Trophoblast cell (in vitro differentiated cells and primary cell): ENCODE measurements around the gene RERG.
"Not testable (repeated sequence)": the region's sequence is repeated elsewhere in the genome, so short reads cannot be mapped to it uniquely, and the experiment has no call there.

ENCODE experiments used
- DNase-seq, 2 donors: peaks; one replicate each; pipeline ENCODE4 v3.0.0-alpha.2; 2016
- H2AFZ ChIP-seq: 2 replicates; pipeline ENCODE4 v1.6.1; 2013; ENCODE audit warnings: low read length, moderate library complexity, mild to moderate bottlenecking; ENCODE audit not compliant: insufficient read depth, poor library complexity
- H2AK5ac ChIP-seq: 2 replicates; pipeline ENCODE4 v1.6.1; 2013; ENCODE audit warnings: mild to moderate bottlenecking, low read length
- H2BK120ac ChIP-seq: 2 replicates; pipeline ENCODE4 v1.6.1; 2013; ENCODE audit warnings: low read length, mild to moderate bottlenecking, moderate library complexity; ENCODE audit not compliant: insufficient read depth, poor library complexity
- H2BK12ac ChIP-seq: 2 replicates; pipeline ENCODE4 v1.6.1; 2013; ENCODE audit warnings: mild to moderate bottlenecking, low read length, moderate library complexity
- H2BK5ac ChIP-seq: 2 replicates; pipeline ENCODE4 v1.6.1; 2013; ENCODE audit warnings: low read length, low read depth, moderate library complexity, mild to moderate bottlenecking; ENCODE audit not compliant: poor library complexity
- H3K14ac ChIP-seq: 2 replicates; pipeline ENCODE4 v1.6.1; 2013; ENCODE audit warnings: mild to moderate bottlenecking, low read length
- H3K18ac ChIP-seq: 2 replicates; pipeline ENCODE4 v1.6.1; 2013; ENCODE audit warnings: mild to moderate bottlenecking, low read length
- H3K23ac ChIP-seq: 2 replicates; pipeline ENCODE4 v1.6.1; 2013; ENCODE audit warnings: low read length
- H3K27ac ChIP-seq: 2 replicates; pipeline ENCODE4 v1.5.1; 2013; ENCODE audit warnings: low read depth, mild to moderate bottlenecking, inconsistent platforms, low read length, moderate library complexity
- H3K27me3 ChIP-seq: 2 replicates; pipeline ENCODE4 v1.6.1; 2013; ENCODE audit warnings: inconsistent platforms, mild to moderate bottlenecking, low read length, moderate library complexity; ENCODE audit not compliant: insufficient read depth
- H3K36me3 ChIP-seq, 2 experiments: 1 replicate in 1 of 2; 2 replicates in 1 of 2; pipeline ENCODE4 v1.6.1; 2013; ENCODE audit warnings: low read length in 2 of 2, mild to moderate bottlenecking in 2 of 2, moderate library complexity in 1 of 2; ENCODE audit not compliant: insufficient read depth in 2 of 2, control insufficient read depth in 1 of 2
- H3K4ac ChIP-seq: 2 replicates; pipeline ENCODE4 v1.6.1; 2013; ENCODE audit warnings: low read depth, mild to moderate bottlenecking, low read length, moderate library complexity
- H3K4me1 ChIP-seq, 2 experiments: 1 replicate in 1 of 2; 2 replicates in 1 of 2; pipeline ENCODE4 v1.6.1; 2013; ENCODE audit warnings: low read length in 2 of 2, mild to moderate bottlenecking in 2 of 2, moderate library complexity in 1 of 2; ENCODE audit not compliant: insufficient read depth in 2 of 2, control insufficient read depth in 1 of 2
- H3K4me2 ChIP-seq: 2 replicates; pipeline ENCODE4 v1.6.1; 2013; ENCODE audit warnings: inconsistent platforms, mild to moderate bottlenecking, low read length, moderate library complexity
- H3K4me3 ChIP-seq: 2 replicates; pipeline ENCODE4 v1.5.1; 2013; ENCODE audit warnings: mild to moderate bottlenecking, low read depth, low read length, inconsistent platforms
- H3K79me1 ChIP-seq: one replicate; pipeline ENCODE4 v1.6.1; 2013; ENCODE audit warnings: low read length
- H3K79me2 ChIP-seq: 2 replicates; pipeline ENCODE4 v1.6.1; 2013; ENCODE audit warnings: low read length, mild to moderate bottlenecking; ENCODE audit not compliant: control insufficient read depth, insufficient read depth, poor library complexity
- H3K9ac ChIP-seq: 2 replicates; pipeline ENCODE4 v1.6.1; 2013; ENCODE audit warnings: mild to moderate bottlenecking, low read length
- H3K9me3 ChIP-seq: 2 replicates; pipeline ENCODE4 v1.6.1; 2013; ENCODE audit warnings: low read depth, mild to moderate bottlenecking, control low read depth, inconsistent platforms, low read length; ENCODE audit not compliant: insufficient read depth
- H4K12ac ChIP-seq: 2 replicates; pipeline ENCODE4 v1.6.1; 2013; ENCODE audit warnings: low read depth, mild to moderate bottlenecking, low read length, moderate library complexity
- H4K8ac ChIP-seq: 2 replicates; pipeline ENCODE4 v1.6.1; 2013; ENCODE audit warnings: low read depth, mild to moderate bottlenecking, low read length, moderate library complexity
- H4K91ac ChIP-seq: one replicate; pipeline ENCODE4 v1.6.1; 2013; ENCODE audit warnings: low read depth, mild to moderate bottlenecking, low read length, moderate library complexity
- WGBS: extraction: QIAGEN DNeasy Blood & Tissue Kit; methylation state at CpG from one replicate; pipeline ENCODE4 v1.1.7; 2013; ENCODE audit warnings: missing lambda C conversion rate; ENCODE audit not compliant: insufficient read length, insufficient coverage; ENCODE audit errors: extremely low coverage; 5-methylcytosine and 5-hydroxymethylcytosine counted together

RERG gene

DNA sequence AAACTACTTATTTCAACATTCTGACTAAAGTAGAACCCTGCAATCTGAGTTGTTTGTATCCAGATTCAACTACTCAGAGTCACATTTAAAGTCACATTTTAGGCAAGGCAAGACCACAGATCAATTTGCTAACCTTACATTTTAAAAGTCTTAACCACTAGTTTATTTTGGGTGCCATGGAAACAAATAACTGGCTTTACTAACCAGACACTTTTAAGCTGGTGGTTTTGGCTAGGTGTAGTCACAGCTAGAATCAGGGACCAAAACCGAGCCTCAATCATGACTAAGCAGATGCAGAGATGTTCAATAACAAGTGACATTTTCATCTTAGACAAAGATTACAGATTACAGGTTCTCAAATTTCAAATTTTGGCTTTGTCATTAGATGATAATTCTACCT is 133.1 kb downstream of the RERG start:
- Histone ChIP-seq H3K9ac (no peak overlapping the region), H2BK5ac (no peak overlapping the region), H3K9me3 (no peaks in the 10 kb centered on the region), H4K91ac (no peak overlapping the region), H2AK5ac (no peak overlapping the region), H3K4me1 (no peaks in the 10 kb centered on the region), H3K79me2 (no peaks in the 10 kb centered on the region), H3K4ac (no peak overlapping the region), H3K14ac (no peak overlapping the region), H3K18ac (no peak overlapping the region), H2BK120ac (no peak overlapping the region), H3K27ac (no peak overlapping the region), H3K4me3 (no peak overlapping the region), H3K36me3 (no peaks in the 10 kb centered on the region), H4K12ac (no peak overlapping the region), H2BK12ac (no peak overlapping the region), H3K27me3 (no peaks in the 10 kb centered on the region), H4K8ac (no peak overlapping the region), H3K4me2 (no peak overlapping the region), H3K79me1 (no peaks in the 10 kb centered on the region), H3K23ac (no peak overlapping the region), H2AFZ (no peak overlapping the region)
- no peak for DNase-seq
- no CpG with 5 or more reads among the region's 1 CpG for WGBS

GRCh38 chr12:15077751-15078150 is 143.5 kb downstream of the RERG start:
- H3K36me3 ChIP-seq, H3K79me1 ChIP-seq, H3K27me3 ChIP-seq, H3K9me3 ChIP-seq, H2BK5ac ChIP-seq, H4K12ac ChIP-seq, H2AFZ ChIP-seq, H3K9ac ChIP-seq, H2AK5ac ChIP-seq, H4K91ac ChIP-seq, H3K14ac ChIP-seq, H3K4ac ChIP-seq, H3K4me3 ChIP-seq, H3K23ac ChIP-seq, H3K4me1 ChIP-seq, H2BK120ac ChIP-seq, H4K8ac ChIP-seq, H3K4me2 ChIP-seq, H3K27ac ChIP-seq, H3K18ac ChIP-seq, H3K79me2 ChIP-seq, DNase-seq, H2BK12ac ChIP-seq: not testable (repeated sequence)
- WGBS, result no CpG with 5 or more reads among the region's 2 CpGs

DNA sequence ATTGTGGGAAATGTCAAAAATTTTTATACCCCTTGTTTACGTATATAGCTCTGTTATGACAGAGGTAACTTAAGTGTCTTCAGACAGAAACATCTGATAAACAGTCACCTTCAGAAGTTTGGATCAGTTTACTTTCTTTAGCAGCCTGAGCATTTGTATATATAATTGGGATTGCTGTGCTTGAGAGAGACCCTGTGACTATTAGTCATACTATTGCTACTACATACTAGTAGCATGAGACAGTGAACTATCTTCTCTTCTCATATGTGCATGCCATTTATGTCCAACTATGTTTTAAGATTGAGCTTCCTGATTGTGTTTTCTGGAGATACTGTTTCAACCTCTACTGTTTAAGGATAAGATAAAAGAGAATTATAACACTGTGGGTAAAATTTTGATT is 146.9 kb downstream of the RERG start:
- no CpG with 5 or more reads among the region's 1 CpG for WGBS
- H2AK5ac ChIP-seq, result no peak overlapping the region

DNA sequence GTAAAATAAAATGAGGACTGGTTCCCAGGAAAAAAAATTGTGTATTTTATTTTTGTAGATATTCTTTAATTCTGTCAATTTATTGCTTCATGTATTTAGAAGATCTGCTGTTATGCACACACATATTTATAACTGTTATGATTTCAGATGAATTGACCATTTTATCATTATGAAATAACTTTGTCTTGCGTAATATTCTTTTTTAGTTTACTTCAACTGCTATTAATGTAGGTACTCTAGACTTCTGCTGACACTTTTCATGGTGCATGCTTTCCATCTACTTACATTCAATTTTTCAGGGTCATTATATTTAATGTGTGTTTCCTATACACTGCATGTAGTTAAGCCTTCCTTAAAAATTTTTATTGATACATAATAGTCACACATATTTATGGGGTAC is 162.1 kb downstream of the RERG start:
- H4K91ac ChIP-seq, result no peak overlapping the region
- no peaks in the 10 kb centered on the region for H3K79me1 ChIP-seq
- H4K12ac ChIP-seq, result no peak overlapping the region
- H3K23ac ChIP-seq, result no peak overlapping the region
- H2AFZ ChIP-seq, result no peak overlapping the region
- no peaks in the 10 kb centered on the region for H3K9me3 ChIP-seq
- H2BK12ac ChIP-seq, result no peak overlapping the region
- no peak overlapping the region for H3K4ac ChIP-seq
- H3K18ac ChIP-seq, result no peak overlapping the region
- H3K36me3 ChIP-seq, result no peaks in the 10 kb centered on the region
- H2BK5ac ChIP-seq, result no peak overlapping the region
- H3K4me2 ChIP-seq, result no peak overlapping the region
- H3K4me1 ChIP-seq, result no peaks in the 10 kb centered on the region
- H3K9ac ChIP-seq, result no peak overlapping the region
- no peak overlapping the region for H3K14ac ChIP-seq
- no peak overlapping the region for H2AK5ac ChIP-seq
- no peak for DNase-seq
- H3K27me3 ChIP-seq, result no peaks in the 10 kb centered on the region
- no peak overlapping the region for H3K4me3 ChIP-seq
- WGBS, result no CpG with 5 or more reads among the region's 1 CpG
- H4K8ac ChIP-seq, result no peak overlapping the region
- H3K79me2 ChIP-seq, result no peaks in the 10 kb centered on the region
- H3K27ac ChIP-seq, result no peak overlapping the region
- H2BK120ac ChIP-seq, result no peak overlapping the region

More for the DNA sequence above, 146.9 kb downstream of the RERG start:
- Histone ChIP-seq H4K12ac (no peak overlapping the region), H3K27ac (no peak overlapping the region), H3K4me2 (no peak overlapping the region), H4K91ac (no peak overlapping the region), H3K36me3 (no peaks in the 10 kb centered on the region), H2AFZ (no peak overlapping the region), H3K18ac (no peak overlapping the region), H3K4me1 (no peaks in the 10 kb centered on the region), H3K79me2 (no peaks in the 10 kb centered on the region), H3K14ac (no peak overlapping the region), H3K23ac (no peak overlapping the region), H3K9ac (no peak overlapping the region), H3K4ac (no peak overlapping the region), H3K27me3 (no peaks in the 10 kb centered on the region), H2BK120ac (no peak overlapping the region), H4K8ac (no peak overlapping the region), H2BK5ac (no peak overlapping the region), H3K79me1 (no peaks in the 10 kb centered on the region), H2BK12ac (no peak overlapping the region), H3K4me3 (no peak overlapping the region), H3K9me3 (no peaks in the 10 kb centered on the region)
- peak in 1 of 2 donors; percentile 47 for DNase-seq
